ACC112 (cell line): ENCODE measurements around the gene DAPL1.

Experiments
- H2AFZ ChIP-seq: fragments of 200-600 bp; sonication (generic); one replicate; pipeline ENCODE4 v1.6.0; 2017; ENCODE audit warnings: antibody characterized with exemption, low read length; ENCODE audit not compliant: unreplicated experiment
- H3K27ac ChIP-seq: fragments of 200-600 bp; sonication (generic); 2 replicates; pipeline ENCODE4 v1.5.1; 2014; ENCODE audit warnings: low read depth, mild to moderate bottlenecking, antibody characterized with exemption, low read length, moderate library complexity
- H3K27me3 ChIP-seq: fragments of 200-600 bp; sonication (generic); 2 replicates; pipeline ENCODE4 v1.6.1; 2014; ENCODE audit warnings: mild to moderate bottlenecking, antibody characterized with exemption, low read length, moderate library complexity, mixed read lengths; ENCODE audit not compliant: insufficient read depth
- H3K36me3 ChIP-seq: fragments of 200-600 bp; sonication (generic); 2 replicates; pipeline ENCODE4 v1.6.1; 2016; ENCODE audit warnings: mild to moderate bottlenecking, antibody characterized with exemption, low read length, moderate library complexity, mixed read lengths; ENCODE audit not compliant: insufficient read depth
- H3K4me1 ChIP-seq: fragments of 200-600 bp; sonication (generic); one replicate; pipeline ENCODE4 v1.6.1; 2016; ENCODE audit warnings: low read length, mixed read lengths; ENCODE audit not compliant: insufficient read depth, unreplicated experiment, control insufficient read depth
- H3K4me3 ChIP-seq: fragments of 200-600 bp; sonication (generic); 2 replicates; pipeline ENCODE4 v1.5.1; 2014; ENCODE audit warnings: mild to moderate bottlenecking, low read depth, low read length
- H3K79me2 ChIP-seq: fragments of 200-600 bp; sonication (generic); one replicate; pipeline ENCODE4 v1.6.0; 2016; ENCODE audit warnings: low read length; ENCODE audit not compliant: control insufficient read depth, unreplicated experiment, insufficient read depth

The DAPL1 gene, protein sequence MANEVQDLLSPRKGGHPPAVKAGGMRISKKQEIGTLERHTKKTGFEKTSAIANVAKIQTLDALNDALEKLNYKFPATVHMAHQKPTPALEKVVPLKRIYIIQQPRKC

DNA sequence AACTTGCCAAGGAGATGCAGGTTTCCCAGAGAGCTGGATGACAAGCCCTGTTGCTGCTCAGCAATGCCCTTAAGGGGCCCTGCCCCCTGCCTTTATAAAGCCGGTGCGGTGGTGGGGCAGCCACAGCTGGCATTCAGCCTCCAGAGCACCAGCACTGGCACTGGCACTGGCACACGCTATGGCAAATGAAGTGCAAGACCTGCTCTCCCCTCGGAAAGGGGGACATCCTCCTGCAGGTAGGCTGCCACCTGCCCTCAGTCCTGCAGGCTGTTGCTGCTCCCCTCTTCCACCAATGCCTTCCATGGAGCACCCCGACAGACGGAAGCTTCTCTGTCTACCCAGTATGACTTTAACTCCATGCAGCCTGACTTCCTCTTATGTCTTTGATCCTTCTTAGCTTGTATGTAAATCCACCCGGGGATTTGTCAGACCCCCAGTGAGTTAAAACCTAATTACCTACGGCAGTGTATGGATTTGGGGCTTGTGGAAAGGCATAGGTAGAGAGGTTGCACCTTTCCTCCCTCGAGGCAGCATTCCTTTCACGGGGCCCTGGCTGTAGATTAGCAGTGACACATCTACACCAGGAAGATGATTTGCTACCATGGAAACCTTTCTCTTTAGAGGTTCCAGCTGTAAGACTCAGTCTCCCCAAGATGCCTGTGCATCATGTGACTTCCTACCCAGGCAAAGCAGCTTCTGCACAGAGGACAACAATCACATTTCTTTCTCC, at the start of gene DAPL1:
TSS of gene DAPL1 (plus strand) at position 123 of the 730 bp plus-strand sequence. CDS start at position 179, 56 bp downstream.
- H3K4me1 ChIP-seq = peaks cover 5% of the 10 kb centered on the region
- peaks cover 20% of the 10 kb centered on the region for H3K27me3 ChIP-seq
- H3K27ac ChIP-seq = no peak within 1 kb of the TSS
- no peak within 1 kb of the TSS for H2AFZ ChIP-seq
- no peaks in the 10 kb centered on the region for H3K36me3 ChIP-seq
- H3K79me2 ChIP-seq = no peaks in the 10 kb centered on the region
- no peak within 1 kb of the TSS for H3K4me3 ChIP-seq

DNA sequence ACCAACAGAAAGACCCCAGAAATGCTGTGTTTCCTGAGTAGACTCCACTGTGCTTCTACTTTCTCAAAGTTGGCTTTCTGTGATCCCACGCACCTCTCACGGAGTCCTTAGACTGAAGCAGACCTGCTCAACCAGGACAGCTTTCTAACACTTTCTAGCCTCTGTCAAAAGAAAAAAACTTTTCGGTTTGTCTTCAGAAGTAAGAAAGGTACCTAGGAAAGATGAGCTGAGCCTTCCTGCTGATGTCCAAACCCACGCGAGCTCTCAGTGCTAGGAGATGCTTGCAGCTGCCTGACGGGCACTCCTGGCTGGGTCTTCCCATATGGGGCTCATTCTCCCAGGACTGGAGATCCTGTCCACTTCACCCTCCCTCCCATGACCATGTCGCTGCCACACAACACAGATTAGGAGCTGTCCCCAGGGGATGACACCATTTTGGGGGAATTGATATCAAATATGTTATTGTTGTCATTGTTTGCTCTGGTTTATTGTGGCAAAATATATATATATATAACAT, 49.2 kb upstream of the DAPL1 start:
- H2AFZ ChIP-seq = no peak overlapping the region
- H3K27ac ChIP-seq = no peak overlapping the region
- no peaks in the 10 kb centered on the region for H3K4me1 ChIP-seq
- no peak overlapping the region for H3K4me3 ChIP-seq
- no peaks in the 10 kb centered on the region for H3K36me3 ChIP-seq
- no peaks in the 10 kb centered on the region for H3K79me2 ChIP-seq
- peaks cover 45% of the 10 kb centered on the region for H3K27me3 ChIP-seq

DNA sequence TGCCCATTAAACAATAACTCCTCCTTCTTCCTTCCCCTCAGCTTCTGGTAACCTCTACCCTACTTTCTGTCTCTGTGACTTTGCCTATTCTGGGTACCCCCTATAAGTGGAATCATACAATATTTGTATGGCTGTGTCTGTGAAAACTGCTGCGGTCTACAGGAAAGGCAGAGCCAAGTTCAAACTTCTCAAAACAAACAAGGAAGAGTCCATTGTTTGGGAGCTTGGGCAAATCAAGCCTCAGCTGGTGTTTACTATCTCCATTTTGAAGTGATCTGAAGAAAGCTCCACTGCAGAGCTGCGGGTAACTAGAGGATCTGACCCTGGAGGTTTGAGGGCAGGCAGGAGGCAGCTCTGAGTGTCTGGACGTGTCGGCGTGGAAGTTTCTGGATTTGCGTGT, 48.6 kb upstream of the DAPL1 start:
- H3K4me3 ChIP-seq = no peak overlapping the region
- peaks cover 43% of the 10 kb centered on the region for H3K27me3 ChIP-seq
- no peak overlapping the region for H2AFZ ChIP-seq
- no peaks in the 10 kb centered on the region for H3K4me1 ChIP-seq
- H3K36me3 ChIP-seq = no peaks in the 10 kb centered on the region
- no peaks in the 10 kb centered on the region for H3K79me2 ChIP-seq
- H3K27ac ChIP-seq = no peak overlapping the region

DNA sequence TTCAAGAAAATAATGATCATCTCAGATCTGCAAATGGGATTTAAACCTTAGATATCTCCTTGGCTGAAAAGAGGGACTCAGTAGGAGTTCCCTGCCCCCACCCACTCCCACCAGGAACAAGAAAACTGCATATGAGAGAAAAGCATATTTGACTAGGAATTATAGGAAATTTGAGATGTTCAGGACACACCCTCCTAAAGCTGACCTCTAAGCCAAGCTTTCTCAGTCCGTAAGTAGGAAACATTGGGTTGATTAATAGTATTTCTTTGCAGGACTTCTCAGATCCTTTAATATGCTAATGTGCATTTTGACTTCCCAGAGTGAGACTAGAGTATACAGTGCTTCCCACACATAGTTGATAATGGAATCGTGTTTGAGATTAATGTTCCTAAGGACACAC, 47.8 kb upstream of the DAPL1 start:
- no peak overlapping the region for H3K27ac ChIP-seq
- no peak overlapping the region for H3K4me3 ChIP-seq
- no peaks in the 10 kb centered on the region for H3K79me2 ChIP-seq
- no peaks in the 10 kb centered on the region for H3K36me3 ChIP-seq
- peaks cover 47% of the 10 kb centered on the region for H3K27me3 ChIP-seq
- H3K4me1 ChIP-seq = no peaks in the 10 kb centered on the region
- H2AFZ ChIP-seq = no peak overlapping the region

DNA sequence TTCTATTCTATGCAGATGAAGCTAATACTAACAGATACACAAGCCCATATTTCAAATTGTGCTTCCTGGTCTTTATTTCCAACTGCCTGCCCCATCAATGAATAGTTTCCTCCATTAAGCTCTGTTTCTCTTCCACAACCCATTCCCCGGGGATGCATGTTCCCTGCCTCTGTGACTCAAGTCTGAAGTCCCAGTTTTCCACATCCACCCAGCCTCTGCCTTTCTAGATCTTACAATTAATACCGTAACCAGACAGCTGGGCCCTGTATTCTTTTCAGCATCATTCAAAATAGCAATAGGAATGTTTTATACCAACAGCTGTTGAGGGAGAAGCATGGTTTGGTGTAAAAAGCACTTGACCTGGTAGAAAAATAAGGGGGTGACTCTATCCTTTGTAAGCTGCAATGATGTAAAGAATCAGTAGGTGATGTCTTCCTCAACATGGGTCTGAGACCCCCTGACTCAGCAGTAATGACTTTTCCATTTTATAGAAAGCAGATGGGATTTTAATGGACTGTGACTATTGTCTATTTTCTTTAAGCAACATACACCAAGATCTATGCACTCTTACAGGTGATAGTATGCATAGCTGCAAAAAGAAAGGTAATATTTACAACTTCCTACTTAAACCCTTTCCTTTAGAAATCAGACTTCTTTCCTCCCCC, 46.1 kb upstream of the DAPL1 start:
- Histone ChIP-seq H3K27ac (no peak overlapping the region), H3K27me3 (peaks cover 49% of the 10 kb centered on the region), H3K4me1 (no peaks in the 10 kb centered on the region), H3K36me3 (no peaks in the 10 kb centered on the region), H3K4me3 (no peak overlapping the region), H2AFZ (no peak overlapping the region), H3K79me2 (no peaks in the 10 kb centered on the region)

DNA sequence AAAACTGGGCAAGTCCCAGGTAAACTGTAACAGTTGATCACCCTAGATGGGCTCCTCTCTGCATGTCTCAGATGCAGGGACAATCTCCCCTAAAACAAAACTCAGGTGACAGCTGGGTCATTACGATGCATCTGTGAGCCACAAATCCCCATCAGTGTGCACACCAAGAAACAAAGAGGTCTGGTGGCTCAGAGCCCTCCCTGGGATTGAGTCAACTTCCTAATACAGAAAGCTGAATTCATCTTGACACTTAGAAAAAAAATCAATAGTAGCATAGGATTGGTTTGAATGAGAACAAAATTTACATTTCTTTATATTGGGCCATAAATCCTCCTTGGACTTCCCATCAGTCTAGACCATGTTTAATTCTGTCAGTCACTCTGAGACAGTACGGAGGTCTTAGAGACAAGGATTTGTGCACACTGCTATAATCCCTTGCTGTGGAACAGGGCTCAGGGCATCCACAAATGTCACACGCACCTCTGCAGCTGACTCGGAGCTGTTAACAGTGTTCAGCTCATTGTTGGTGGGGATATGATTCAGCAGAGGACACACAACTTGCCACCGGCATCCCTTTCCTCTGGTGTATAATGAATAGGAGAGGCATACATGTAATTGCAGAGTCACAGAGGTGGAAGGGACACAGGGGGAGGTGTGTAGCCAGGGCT, 44.5 kb upstream of the DAPL1 start:
- H3K36me3 ChIP-seq = no peaks in the 10 kb centered on the region
- H3K27me3 ChIP-seq = peaks cover 49% of the 10 kb centered on the region
- H2AFZ ChIP-seq = no peak overlapping the region
- H3K4me1 ChIP-seq = no peaks in the 10 kb centered on the region
- H3K4me3 ChIP-seq = no peak overlapping the region
- H3K27ac ChIP-seq = no peak overlapping the region
- no peaks in the 10 kb centered on the region for H3K79me2 ChIP-seq

DNA sequence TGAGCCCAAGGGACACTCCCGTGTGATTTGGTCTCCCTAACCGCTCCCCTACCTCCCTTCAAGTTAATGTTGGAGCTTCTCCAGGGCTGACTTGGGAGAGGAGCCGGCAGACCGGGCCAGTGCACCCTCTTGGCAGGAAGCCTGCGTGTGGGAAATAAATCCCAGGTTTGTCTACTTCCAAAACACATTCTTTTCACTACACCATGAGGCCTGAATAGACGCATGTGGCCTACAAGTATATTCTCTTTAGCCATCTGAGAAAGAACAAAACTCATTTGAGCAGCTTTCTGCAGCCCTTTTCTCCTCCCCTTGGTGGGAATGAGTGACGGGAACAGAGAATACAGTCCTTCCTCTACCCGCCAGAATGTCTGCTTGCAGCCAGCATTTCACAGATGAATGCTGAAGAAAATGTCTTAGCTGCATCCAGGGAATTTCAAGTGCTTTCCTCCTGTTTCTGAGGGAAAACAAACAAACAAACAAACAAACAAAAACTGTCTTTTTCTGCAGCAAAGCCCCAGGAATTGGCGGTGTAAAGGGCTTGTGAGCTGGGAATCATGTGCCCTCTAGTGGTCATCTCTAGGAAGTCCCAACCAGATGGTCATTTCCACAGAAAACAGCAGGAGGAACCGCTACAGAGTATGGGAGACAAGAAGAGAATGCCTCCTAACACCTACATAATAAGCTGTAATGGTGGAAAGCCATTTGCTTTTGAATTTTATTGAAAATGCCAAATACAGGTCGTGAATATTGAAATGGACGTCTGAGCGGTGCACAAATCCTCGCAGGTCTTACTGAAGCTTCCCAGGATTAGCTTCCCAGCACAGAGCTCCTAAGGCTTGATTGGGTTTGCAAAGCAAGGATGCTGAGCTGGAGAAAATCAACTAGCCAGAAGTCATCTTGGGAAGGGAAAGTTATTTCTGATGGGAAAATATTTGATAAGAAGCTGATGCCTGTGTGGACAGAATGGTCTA, 41.2 kb upstream of the DAPL1 start:
- no peaks in the 10 kb centered on the region for H3K36me3 ChIP-seq
- no peaks in the 10 kb centered on the region for H3K79me2 ChIP-seq
- H3K27me3 ChIP-seq = peaks cover 27% of the 10 kb centered on the region
- H3K27ac ChIP-seq = no peak overlapping the region
- no peaks in the 10 kb centered on the region for H3K4me1 ChIP-seq
- H2AFZ ChIP-seq = no peak overlapping the region
- H3K4me3 ChIP-seq = peak overlapping the region; percentile 65

DNA sequence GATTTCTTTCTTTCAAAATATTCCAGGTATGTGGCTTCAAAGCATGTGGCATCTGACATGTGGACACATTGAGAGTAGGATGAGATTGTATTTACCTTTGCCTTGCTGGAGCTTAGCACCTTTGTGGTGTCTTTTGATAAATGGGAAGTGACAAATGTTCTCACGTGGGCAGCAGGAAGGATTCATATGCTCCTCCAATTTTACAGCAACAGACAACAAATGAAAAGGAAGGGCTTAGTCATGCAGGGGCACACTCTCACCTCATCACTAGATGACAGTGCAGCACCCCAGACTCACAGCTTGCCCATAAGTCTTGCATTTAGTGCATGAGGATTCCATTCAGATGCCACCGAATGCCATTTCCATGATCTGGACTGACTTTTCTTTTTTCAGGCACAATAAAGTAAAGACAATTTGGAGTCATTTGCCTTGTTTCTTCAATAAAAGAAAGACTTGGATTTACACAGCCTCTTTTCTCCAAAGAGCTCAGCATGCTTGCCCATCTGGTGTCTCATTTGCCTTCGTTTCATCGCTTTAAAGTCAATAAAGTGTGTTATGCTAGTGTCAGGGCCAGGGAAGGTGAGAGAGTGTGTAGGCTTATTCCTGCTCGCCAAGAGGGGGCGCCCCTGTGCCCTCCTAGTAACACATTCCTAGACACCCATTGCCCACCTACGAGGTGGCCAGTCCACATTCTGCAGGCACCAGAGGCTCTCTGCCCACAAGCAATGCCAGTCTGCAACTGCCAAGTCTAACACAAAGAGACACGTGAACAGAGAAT, 39.6 kb upstream of the DAPL1 start:
- no peak overlapping the region for H3K4me3 ChIP-seq
- H3K4me1 ChIP-seq = no peaks in the 10 kb centered on the region
- peaks cover 19% of the 10 kb centered on the region for H3K27me3 ChIP-seq
- no peak overlapping the region for H2AFZ ChIP-seq
- H3K27ac ChIP-seq = no peak overlapping the region
- H3K79me2 ChIP-seq = no peaks in the 10 kb centered on the region
- no peaks in the 10 kb centered on the region for H3K36me3 ChIP-seq

DNA sequence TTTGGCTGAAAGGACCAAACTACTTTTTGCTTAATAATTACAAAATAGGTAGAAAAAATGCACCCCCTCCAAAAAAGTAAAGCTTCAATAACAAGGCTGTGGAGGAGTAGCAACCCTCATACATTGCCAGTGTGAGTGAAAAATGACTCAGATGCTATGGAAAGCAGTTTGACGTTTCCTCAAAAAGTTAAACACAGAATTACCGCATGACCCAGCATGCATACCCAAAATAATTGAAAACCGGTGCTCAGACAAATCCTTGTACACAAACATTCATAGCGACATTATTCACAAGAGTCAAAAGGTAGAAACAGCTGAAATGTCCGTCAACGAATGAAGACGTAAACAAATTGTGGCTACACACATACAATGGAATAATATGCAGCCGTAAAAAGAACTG, 38.8 kb upstream of the DAPL1 start:
- peaks cover 11% of the 10 kb centered on the region for H3K27me3 ChIP-seq
- H3K79me2 ChIP-seq = no peaks in the 10 kb centered on the region
- no peak overlapping the region for H3K4me3 ChIP-seq
- no peak overlapping the region for H3K27ac ChIP-seq
- no peaks in the 10 kb centered on the region for H3K4me1 ChIP-seq
- H2AFZ ChIP-seq = no peak overlapping the region
- H3K36me3 ChIP-seq = no peaks in the 10 kb centered on the region
